Testis (tissue), 3 donors: Measurements from ENCODE around the gene SHC3. TPM values are rescaled to one million over a fixed set of nuclear protein-coding genes. Genes with fewer than 3 reads are reported as not detected.

Experiments
- DNase-seq: peaks from one replicate; pipeline ENCODE4 v3.0.0-alpha.2; 2019
- H3K27ac ChIP-seq, 2 donors: fragments of 200-600 bp; sonication (generic); one replicate each; pipeline ENCODE4 v1.5.1; 2019
- H3K27me3 ChIP-seq: fragments of 200-600 bp; sonication (generic); one replicate; pipeline ENCODE4 v1.5.1; 2019
- H3K36me3 ChIP-seq: fragments of 200-600 bp; sonication (generic); one replicate; pipeline ENCODE4 v1.5.1; 2017; ENCODE audit warnings: low read depth; ENCODE audit errors: missing control alignments
- H3K4me1 ChIP-seq: fragments of 200-600 bp; sonication (generic); one replicate; pipeline ENCODE4 v1.5.1; 2019
- H3K4me3 ChIP-seq, 2 donors: fragments of 200-600 bp; sonication (generic); one replicate each; pipeline ENCODE4 v1.5.1; 2017 to 2019
- H3K9me3 ChIP-seq: fragments of 200-600 bp; sonication (generic); one replicate; pipeline ENCODE4 v1.5.1; 2017
- CTCF ChIP-seq, 3 experiments: fragments of 450-650 bp in 2 of 3; fragments of 200-600 bp in 1 of 3; sonication (generic) in 1 of 3; IDR thresholded peaks; one replicate each; pipeline ENCODE4 v1.5.1; 2016 to 2019; ENCODE audit warnings: antibody characterized with exemption in 3 of 3, mild to moderate bottlenecking in 2 of 3, moderate library complexity in 1 of 3
- POLR2A ChIP-seq: fragments of 450-650 bp; IDR thresholded peaks from one replicate; pipeline ENCODE4 v1.6.1; 2017; ENCODE audit warnings: antibody characterized with exemption, mild to moderate bottlenecking, moderate library complexity
- WGBS, 2 donors: methylation state at CpG; one replicate each; pipeline ENCODE4 v1.1.5; 2018; 5-methylcytosine and 5-hydroxymethylcytosine counted together
- intact Hi-C: fragments of 100-400 bp; cut with DNase I; formaldehyde crosslinking; loops from one replicate; pipeline ENCODE4 v1.15.1; 2023; ENCODE audit warnings: low total_unique reads
- polyA plus RNA-seq: library from polyadenylated mRNA; stranded (reverse); fragments of 350-450 nt; fragmentation: Illumina TruSeq; extraction: RNeasy Lipid Tissue Mini Kit (QIAGEN cat#74804); gene quantifications from one replicate; pipeline ENCODE4 v1.2.3, GENCODE V29; 2014; ENCODE audit warnings: low read depth, low replicate concordance; ENCODE audit not compliant: insufficient read depth
- total RNA-seq, 2 donors: library from RNA; depleted of rRNA; stranded (reverse); fragments of >200 nt; gene quantifications; one replicate each; pipeline ENCODE4 v1.2.3, GENCODE V29; 2016

SHC3 gene
- total and polyA plus RNA-seq, 3 donors from 2014 or later, result 0.37 to 0.87 (median 0.82) TPM

- Histone ChIP-seq H3K36me3 (no peaks in the 10 kb centered on the region), H3K27ac (no peak overlapping the region), H3K4me1 (no peaks in the 10 kb centered on the region), H3K4me3 (no peak overlapping the region), H3K27me3 (no peaks in the 10 kb centered on the region), H3K9me3 (no peaks in the 10 kb centered on the region)
- no peak for TF ChIP-seq POLR2A
- TF ChIP-seq CTCF (IDR thresholded peaks at IDR 0.05), result no peak
- no peak for DNase-seq
- 80 to 88% methylated on average over 3 of the region's 3 CpGs for WGBS, 2 donors
- intact Hi-C loops, result no loop called here
Observed at GRCh38 chr9:89107406-89107805, 71.2 kb downstream of the SHC3 start.

- intact Hi-C loops, result no loop called here
- no peak overlapping the region for H3K27ac ChIP-seq
- H3K27me3 ChIP-seq, result no peaks in the 10 kb centered on the region
- DNase-seq, result no peak
- TF ChIP-seq POLR2A (no peak), CTCF (IDR thresholded peaks at IDR 0.05) (no peak)
- no peaks in the 10 kb centered on the region for H3K4me1 ChIP-seq
- H3K4me3 ChIP-seq, result no peak overlapping the region
- WGBS, 2 donors, result 88 to 94% methylated on average over 8 to 10 of the region's 10 CpGs
- no peaks in the 10 kb centered on the region for H3K9me3 ChIP-seq
- H3K36me3 ChIP-seq, result no peaks in the 10 kb centered on the region
Observed at GRCh38 chr9:89106224-89106851, 72.3 kb downstream of the SHC3 start.

- WGBS, 2 donors, result 81 to 82% methylated on average over 4 of the region's 4 CpGs
- TF ChIP-seq CTCF (IDR thresholded peaks at IDR 0.05) (no peak), POLR2A (no peak)
- intact Hi-C loops, result no loop called here
- DNase-seq, result no peak
- Histone ChIP-seq H3K9me3 (no peaks in the 10 kb centered on the region), H3K27ac (no peak overlapping the region), H3K4me3 (no peak overlapping the region), H3K4me1 (no peaks in the 10 kb centered on the region), H3K36me3 (no peaks in the 10 kb centered on the region), H3K27me3 (no peaks in the 10 kb centered on the region)
Observed at GRCh38 chr9:89104821-89105220, 73.8 kb downstream of the SHC3 start.

DNA sequence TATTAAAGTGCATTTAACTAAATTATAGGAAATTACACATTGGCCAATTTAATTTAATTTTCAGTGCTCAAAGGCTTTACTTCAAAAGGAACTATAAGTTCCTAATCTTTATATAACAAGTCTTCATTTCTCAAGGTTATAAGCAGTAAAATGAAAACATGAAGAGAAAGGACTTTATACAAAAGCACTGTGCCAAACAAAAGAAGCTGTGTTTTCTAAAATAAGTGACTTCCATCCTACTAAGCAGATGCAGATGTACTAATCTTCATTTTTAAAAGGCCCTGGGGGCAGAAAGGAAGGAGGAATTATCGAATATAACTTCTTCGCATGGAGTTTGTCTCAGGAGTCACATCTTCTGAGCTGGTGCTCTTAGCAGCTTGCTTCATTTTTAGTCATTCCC is 81.4 kb downstream of the SHC3 start:
- DNase-seq, result no peak
- 26 to 57% methylated on average over 2 of the region's 2 CpGs for WGBS, 2 donors
- H3K27ac ChIP-seq, result no peak overlapping the region
- no peaks in the 10 kb centered on the region for H3K36me3 ChIP-seq
- intact Hi-C loops, result no loop called here
- H3K4me1 ChIP-seq, result peaks cover 11% of the 10 kb centered on the region
- no peaks in the 10 kb centered on the region for H3K27me3 ChIP-seq
- TF ChIP-seq CTCF (IDR thresholded peaks at IDR 0.05) (no peak), POLR2A (no peak)
- no peak overlapping the region for H3K4me3 ChIP-seq
- no peaks in the 10 kb centered on the region for H3K9me3 ChIP-seq

- Histone ChIP-seq H3K9me3 (no peaks in the 10 kb centered on the region), H3K27me3 (no peaks in the 10 kb centered on the region), H3K4me3 (no peak overlapping the region), H3K27ac (no peak overlapping the region), H3K4me1 (peaks cover 11% of the 10 kb centered on the region), H3K36me3 (no peaks in the 10 kb centered on the region)
- intact Hi-C loops, result no loop called here
- WGBS, 2 donors, result 36 to 53% methylated on average over 7 of the region's 7 CpGs
- TF ChIP-seq POLR2A, result no peak
- no peak for TF ChIP-seq CTCF (IDR thresholded peaks at IDR 0.05)
- DNase-seq, result no peak
Observed at GRCh38 chr9:89096807-89097206, 81.8 kb downstream of the SHC3 start.
